Neural progenitor cell (in vitro differentiated cells): ENCODE measurements around the gene CPNE2. TPM values are rescaled to one million over a fixed set of nuclear protein-coding genes. Genes with fewer than 3 reads are reported as not detected.

ENCODE experiments used
- DNase-seq: peaks from one replicate; pipeline ENCODE4 v3.0.0-alpha.2; 2016; ENCODE audit warnings: low spot score
- H2AFZ ChIP-seq: fragments of 200-600 bp; sonication (generic); replicated peaks from 2 replicates; pipeline ENCODE4 v1.6.1; 2016; ENCODE audit warnings: antibody characterized with exemption
- H3F3A ChIP-seq: fragments of 200-600 bp; sonication (generic); 2 replicates; pipeline ENCODE4 v1.6.1; 2016; ENCODE audit warnings: antibody characterized with exemption, low read depth
- H3K27ac ChIP-seq: fragments of 200-600 bp; sonication (generic); 2 replicates; pipeline ENCODE4 v1.5.1; 2016; ENCODE audit warnings: mild to moderate bottlenecking
- H3K27me3 ChIP-seq: fragments of 200-600 bp; sonication (generic); 2 replicates; pipeline ENCODE4 v1.6.1; 2016; ENCODE audit warnings: mild to moderate bottlenecking, moderate library complexity
- H3K36me3 ChIP-seq: fragments of 200-600 bp; sonication (generic); 2 replicates; pipeline ENCODE4 v1.5.1; 2016
- H3K4me1 ChIP-seq: fragments of 200-600 bp; sonication (generic); 2 replicates; pipeline ENCODE4 v1.6.1; 2016; ENCODE audit warnings: mixed run types
- H3K4me2 ChIP-seq: fragments of 200-600 bp; sonication (generic); 2 replicates; pipeline ENCODE4 v1.6.1; 2016
- H3K4me3 ChIP-seq: fragments of 200-600 bp; sonication (generic); 2 replicates; pipeline ENCODE4 v1.5.1; 2016
- H3K79me2 ChIP-seq: fragments of 200-600 bp; sonication (generic); 2 replicates; pipeline ENCODE4 v1.6.1; 2016; ENCODE audit warnings: low read depth
- H3K9ac ChIP-seq: fragments of 200-600 bp; sonication (generic); 2 replicates; pipeline ENCODE4 v1.6.1; 2016
- H3K9me3 ChIP-seq: fragments of 200-600 bp; sonication (generic); 2 replicates; pipeline ENCODE4 v1.5.1; 2016; ENCODE audit warnings: low read depth
- H4K20me1 ChIP-seq: fragments of 200-600 bp; sonication (generic); 2 replicates; pipeline ENCODE4 v1.6.1; 2016; ENCODE audit warnings: low read depth
- H3K27ac Mint-ChIP-seq: 3 replicates; pipeline ENCODE4 v1.8.0; 2021; ENCODE audit warnings: mixed read lengths
- H3K27me3 Mint-ChIP-seq: 2 replicates; pipeline ENCODE4 v1.8.0; 2022; ENCODE audit warnings: low read depth, mild to moderate bottlenecking, inconsistent platforms, moderate library complexity, mixed read lengths; ENCODE audit not compliant: insufficient read depth
- H3K36me3 Mint-ChIP-seq: 3 replicates; pipeline ENCODE4 v1.8.0; 2021; ENCODE audit warnings: mixed read lengths
- H3K4me1 Mint-ChIP-seq: 3 replicates; pipeline ENCODE4 v1.8.0; 2021; ENCODE audit warnings: mixed read lengths
- H3K4me3 Mint-ChIP-seq: 3 replicates; pipeline ENCODE4 v1.8.0; 2021; ENCODE audit warnings: mild to moderate bottlenecking, moderate library complexity, mixed read lengths
- H3K9me3 Mint-ChIP-seq: 3 replicates; pipeline ENCODE4 v1.8.0; 2020; ENCODE audit warnings: mixed read lengths
- EZH2 ChIP-seq: fragments of 200-600 bp; sonication (generic); IDR thresholded peaks from 2 replicates; pipeline ENCODE4 v1.6.1; 2017; ENCODE audit warnings: antibody characterized with exemption, mild to moderate bottlenecking, moderate library complexity
- EZH2phosphoT487 ChIP-seq: fragments of 200-600 bp; sonication (generic); IDR thresholded peaks from 2 replicates; pipeline ENCODE4 v1.6.1; 2017; ENCODE audit warnings: antibody characterized with exemption
- total RNA-seq: library from RNA; depleted of rRNA; stranded (reverse); fragments of >200 nt; gene quantifications from 2 replicates; pipeline ENCODE4 v1.2.3, GENCODE V29; 2015; ENCODE audit warnings: low replicate concordance
- TF ChIP-seq, protein P1 (sequence below): fragments of 200-600 bp; sonication (generic); IDR thresholded peaks from 2 replicates; pipeline ENCODE4 v1.5.1; 2017; ENCODE audit warnings: antibody characterized with exemption, mild to moderate bottlenecking

CPNE2 gene
- total RNA-seq, 1 donor from 2014 or later = 19.8 TPM

DNA sequence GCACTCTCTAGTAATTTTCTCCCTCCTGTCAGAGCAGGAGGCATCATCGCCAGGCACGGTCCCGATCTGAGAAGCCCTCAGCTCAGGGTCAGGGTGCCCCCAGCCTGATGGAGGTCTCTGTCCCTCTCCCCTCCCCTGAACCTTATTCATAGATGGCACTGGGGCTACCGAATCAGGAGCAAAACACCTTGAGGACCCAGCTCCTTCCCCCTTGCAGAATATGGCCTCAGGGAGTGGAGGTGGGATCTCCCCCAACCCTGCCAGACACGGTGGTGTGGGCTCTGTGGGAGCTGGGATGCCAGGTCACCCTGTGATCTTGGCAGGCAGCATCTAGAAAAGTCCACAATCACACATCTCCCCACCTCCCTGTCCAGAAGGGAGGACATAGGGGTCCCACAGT lies 2.5 kb downstream of the CPNE2 start:
- Histone ChIP-seq H3F3A (peaks cover 14% of the 10 kb centered on the region), H3K27me3 (peaks cover 43% of the 10 kb centered on the region), H3K4me3 (no peak overlapping the region), H3K27ac (no peak overlapping the region), H3K4me1 (peaks cover 15% of the 10 kb centered on the region), H4K20me1 (no peaks in the 10 kb centered on the region), H3K36me3 (no peaks in the 10 kb centered on the region), H2AFZ (no peak overlapping the region), H3K79me2 (no peaks in the 10 kb centered on the region), H3K9ac (no peak overlapping the region), H3K9me3 (no peaks in the 10 kb centered on the region), H3K4me2 (no peak overlapping the region)
- Mint-ChIP-seq H3K4me1 (peaks cover 39% of the 10 kb centered on the region), H3K4me3 (no peak overlapping the region), H3K27ac (no peak overlapping the region), H3K9me3 (peaks cover 3% of the 10 kb centered on the region), H3K27me3 (peaks cover 12% of the 10 kb centered on the region), H3K36me3 (peaks cover 2% of the 10 kb centered on the region)
- TF ChIP-seq EZH2phosphoT487 = no peak
- TF ChIP-seq EZH2 = no peak
- TF ChIP-seq, protein P1, sequence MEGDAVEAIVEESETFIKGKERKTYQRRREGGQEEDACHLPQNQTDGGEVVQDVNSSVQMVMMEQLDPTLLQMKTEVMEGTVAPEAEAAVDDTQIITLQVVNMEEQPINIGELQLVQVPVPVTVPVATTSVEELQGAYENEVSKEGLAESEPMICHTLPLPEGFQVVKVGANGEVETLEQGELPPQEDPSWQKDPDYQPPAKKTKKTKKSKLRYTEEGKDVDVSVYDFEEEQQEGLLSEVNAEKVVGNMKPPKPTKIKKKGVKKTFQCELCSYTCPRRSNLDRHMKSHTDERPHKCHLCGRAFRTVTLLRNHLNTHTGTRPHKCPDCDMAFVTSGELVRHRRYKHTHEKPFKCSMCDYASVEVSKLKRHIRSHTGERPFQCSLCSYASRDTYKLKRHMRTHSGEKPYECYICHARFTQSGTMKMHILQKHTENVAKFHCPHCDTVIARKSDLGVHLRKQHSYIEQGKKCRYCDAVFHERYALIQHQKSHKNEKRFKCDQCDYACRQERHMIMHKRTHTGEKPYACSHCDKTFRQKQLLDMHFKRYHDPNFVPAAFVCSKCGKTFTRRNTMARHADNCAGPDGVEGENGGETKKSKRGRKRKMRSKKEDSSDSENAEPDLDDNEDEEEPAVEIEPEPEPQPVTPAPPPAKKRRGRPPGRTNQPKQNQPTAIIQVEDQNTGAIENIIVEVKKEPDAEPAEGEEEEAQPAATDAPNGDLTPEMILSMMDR = no peak
- DNase-seq = no peak

DNA sequence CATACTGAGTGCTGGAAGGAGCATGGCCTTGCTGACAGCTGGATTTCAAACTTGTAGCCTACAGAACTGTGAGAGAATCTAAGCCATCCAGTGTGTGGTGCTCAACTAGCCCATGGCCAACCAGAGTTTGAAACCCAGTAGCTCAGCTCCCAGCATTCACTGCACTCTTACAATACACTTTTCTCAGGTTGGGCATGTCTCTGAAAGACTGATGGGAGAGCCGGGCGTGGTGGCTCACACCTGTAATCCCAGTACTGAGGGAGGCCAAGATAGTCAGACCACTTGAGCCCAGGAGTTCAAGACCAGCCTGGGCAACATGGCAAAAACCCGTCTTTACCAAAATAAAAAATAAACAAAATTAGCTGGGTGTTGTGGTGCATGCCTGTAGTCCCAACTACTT lies 3.8 kb downstream of the CPNE2 start:
- H3K9ac ChIP-seq = no peak overlapping the region
- peaks cover 2% of the 10 kb centered on the region for H3K36me3 Mint-ChIP-seq
- no peak overlapping the region for H3K4me3 ChIP-seq
- H3K36me3 ChIP-seq = no peaks in the 10 kb centered on the region
- no peak overlapping the region for H3K27ac ChIP-seq
- no peak overlapping the region for H2AFZ ChIP-seq
- no peak for TF ChIP-seq EZH2
- TF ChIP-seq, protein P1 = no peak
- no peak for TF ChIP-seq EZH2phosphoT487
- no peak overlapping the region for H3K27ac Mint-ChIP-seq
- no peak for DNase-seq
- peaks cover 31% of the 10 kb centered on the region for H3K27me3 ChIP-seq
- H3K79me2 ChIP-seq = no peaks in the 10 kb centered on the region
- H4K20me1 ChIP-seq = no peaks in the 10 kb centered on the region
- peaks cover 11% of the 10 kb centered on the region for H3F3A ChIP-seq
- no peaks in the 10 kb centered on the region for H3K9me3 ChIP-seq
- H3K27me3 Mint-ChIP-seq = peaks cover 10% of the 10 kb centered on the region
- H3K9me3 Mint-ChIP-seq = no peaks in the 10 kb centered on the region
- H3K4me1 Mint-ChIP-seq = peaks cover 34% of the 10 kb centered on the region
- no peak overlapping the region for H3K4me2 ChIP-seq
- peaks cover 15% of the 10 kb centered on the region for H3K4me1 ChIP-seq
- no peak overlapping the region for H3K4me3 Mint-ChIP-seq

DNA sequence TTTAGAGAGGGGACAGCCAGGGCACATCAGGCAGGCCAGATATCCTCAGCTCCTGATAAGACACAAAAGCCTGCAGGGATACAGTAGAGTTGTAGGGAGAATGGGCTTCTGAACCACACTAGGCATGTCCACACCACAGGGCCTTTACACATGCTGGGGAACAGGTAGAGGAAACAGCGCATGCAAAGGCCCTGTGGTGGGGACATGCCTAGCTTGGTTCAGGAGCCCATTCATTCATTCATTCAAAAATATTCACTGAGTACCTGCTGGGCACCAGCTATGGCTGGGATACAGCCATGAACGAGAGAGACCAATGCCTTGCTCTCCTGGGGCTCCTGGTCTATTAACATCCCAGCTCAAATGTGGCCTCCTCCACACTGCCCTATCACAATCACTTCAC lies 4.4 kb downstream of the CPNE2 start:
- H3K79me2 ChIP-seq = no peaks in the 10 kb centered on the region
- TF ChIP-seq, protein P1 = no peak
- TF ChIP-seq EZH2 = no peak
- no peak for TF ChIP-seq EZH2phosphoT487
- H3K27me3 ChIP-seq = peaks cover 25% of the 10 kb centered on the region
- Mint-ChIP-seq H3K4me3 (no peak overlapping the region), H3K4me1 (peaks cover 28% of the 10 kb centered on the region), H3K36me3 (peaks cover 2% of the 10 kb centered on the region), H3K27me3 (peaks cover 8% of the 10 kb centered on the region), H3K9me3 (no peaks in the 10 kb centered on the region), H3K27ac (no peak overlapping the region)
- H3K27ac ChIP-seq = no peak overlapping the region
- H3K36me3 ChIP-seq = no peaks in the 10 kb centered on the region
- no peaks in the 10 kb centered on the region for H4K20me1 ChIP-seq
- no peaks in the 10 kb centered on the region for H3K9me3 ChIP-seq
- no peak overlapping the region for H2AFZ ChIP-seq
- no peak for DNase-seq
- H3K4me2 ChIP-seq = no peak overlapping the region
- no peak overlapping the region for H3K4me3 ChIP-seq
- peaks cover 9% of the 10 kb centered on the region for H3K4me1 ChIP-seq
- no peak overlapping the region for H3K9ac ChIP-seq
- H3F3A ChIP-seq = peaks cover 5% of the 10 kb centered on the region
